ENCODE measurements around the gene PADI4. TPM values are rescaled to one million over a fixed set of nuclear protein-coding genes. Genes with fewer than 3 reads are reported as not detected.

Gene PADI4
- total RNA-seq, 3 donors from 2014 or later = 0.08 to 0.71 (median 0.66) TPM

- Mint-ChIP-seq H3K36me3 (ENCODE audit: insufficient read depth) (peaks cover 67% of the 10 kb centered on the region), H3K27me3 (ENCODE audit: low read depth) (no peaks in the 10 kb centered on the region), H3K4me3 (no peak overlapping the region), H3K9me3 (no peaks in the 10 kb centered on the region), H3K4me1 (ENCODE audit: low read depth) (peaks cover 2% of the 10 kb centered on the region)
- ATAC-seq (no peak), DNase-seq (no peak)
Measured at GRCh38 chr1:17412093-17412870, 104.3 kb downstream of the PADI4 start.

Other genes with a start within 250 kb of the PADI4 start
- gene PADI2, start 188.7 kb upstream of the PADI4 start, total RNA-seq = under 1 TPM; 0.08 to 0.14 (median 0.13) TPM
- not detected for gene PADI1, start 103.1 kb upstream of the PADI4 start, total RNA-seq
- gene PADI3, start 59.1 kb upstream of the PADI4 start, total RNA-seq = not detected
- not detected for gene PADI6, start 64.0 kb downstream of the PADI4 start, total RNA-seq
- gene RCC2, start 131.5 kb downstream of the PADI4 start, total RNA-seq = 100 to 1,000 TPM; 114 to 130 (median 122) TPM
- under 1 TPM in 2 of 3 donors, not detected in 1; 0.08 to 0.24 TPM for gene ARHGEF10L, start 231.5 kb downstream of the PADI4 start, total RNA-seq